HL-60 (cell line): ENCODE measurements around the gene EPHA2.
"Not testable (repeated sequence)": the region's sequence is repeated elsewhere in the genome, so short reads cannot be mapped to it uniquely, and the experiment has no call there.

Source experiments
- DNase-seq, 2 experiments: peaks; one replicate each; pipeline ENCODE4 v3.0.0-alpha.2; 2010 to 2020; ENCODE audit warnings: low read depth in 1 of 2, low spot score in 1 of 2
- H3K27ac ChIP-seq: fragments of 250-450 bp; sonication (Bioruptor Pico); replicated peaks from 2 replicates; pipeline ENCODE4 v1.5.1; 2020; ENCODE audit warnings: mild to moderate bottlenecking, moderate library complexity
- H3K27me3 ChIP-seq: fragments of 250-450 bp; sonication (Bioruptor Pico); 2 replicates; pipeline ENCODE4 v1.5.1; 2021; ENCODE audit warnings: mild to moderate bottlenecking, moderate library complexity; ENCODE audit not compliant: insufficient read depth, poor library complexity, severe bottlenecking
- H3K4me3 ChIP-seq: replicated peaks from 2 replicates; pipeline ENCODE4 v1.5.1; 2011; ENCODE audit warnings: mild to moderate bottlenecking, control low read depth, low read length; ENCODE audit not compliant: insufficient read depth
- GABPA ChIP-seq: IDR thresholded peaks from 2 replicates; pipeline ENCODE4 v1.6.1; 2012; ENCODE audit warnings: low read depth
- POLR2AphosphoS5 ChIP-seq: IDR thresholded peaks from 2 replicates; pipeline ENCODE4 v1.6.1; 2012; ENCODE audit warnings: low read depth
- SPI1 ChIP-seq: IDR thresholded peaks from 2 replicates; pipeline ENCODE4 v1.6.1; 2012; ENCODE audit warnings: low read depth, mild to moderate bottlenecking, borderline replicate concordance
- TF ChIP-seq, protein P1 (sequence below): IDR thresholded peaks from 2 replicates; pipeline ENCODE4 v1.6.1; 2012; ENCODE audit warnings: low read depth; ENCODE audit not compliant: insufficient replicate concordance
- TF ChIP-seq, protein P2 (sequence below): IDR thresholded peaks from one replicate; pipeline ENCODE4 v1.5.1; 2011; ENCODE audit warnings: low read length, control low read depth, inconsistent platforms; ENCODE audit not compliant: insufficient read depth

The EPHA2 gene

DNA sequence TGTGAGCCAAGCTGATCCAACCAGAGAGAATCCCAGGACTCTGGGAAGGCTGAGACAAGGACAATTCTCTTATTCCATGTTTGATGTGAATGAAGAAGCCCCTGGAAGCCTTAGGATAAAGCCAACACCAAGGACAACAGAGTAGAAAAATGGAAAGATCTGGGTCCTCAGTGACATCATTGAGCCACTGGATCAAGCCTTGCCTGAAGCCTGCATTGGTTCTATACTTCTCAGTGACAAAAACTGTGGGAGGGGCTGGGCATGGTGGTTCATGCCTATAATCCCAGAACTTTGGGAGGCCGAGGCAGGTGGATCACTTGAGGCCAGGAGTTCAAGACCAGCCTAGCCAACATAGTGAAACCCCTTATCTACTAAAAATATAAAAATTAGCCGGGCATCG lies 41.0 kb upstream of the EPHA2 start:
- no peak for DNase-seq
- H3K27me3 ChIP-seq = no peaks in the 10 kb centered on the region
- no peak overlapping the region for H3K27ac ChIP-seq
- H3K4me3 ChIP-seq = no peak overlapping the region
- TF ChIP-seq GABPA = no peak
- TF ChIP-seq SPI1 = no peak
- TF ChIP-seq, protein P1, sequence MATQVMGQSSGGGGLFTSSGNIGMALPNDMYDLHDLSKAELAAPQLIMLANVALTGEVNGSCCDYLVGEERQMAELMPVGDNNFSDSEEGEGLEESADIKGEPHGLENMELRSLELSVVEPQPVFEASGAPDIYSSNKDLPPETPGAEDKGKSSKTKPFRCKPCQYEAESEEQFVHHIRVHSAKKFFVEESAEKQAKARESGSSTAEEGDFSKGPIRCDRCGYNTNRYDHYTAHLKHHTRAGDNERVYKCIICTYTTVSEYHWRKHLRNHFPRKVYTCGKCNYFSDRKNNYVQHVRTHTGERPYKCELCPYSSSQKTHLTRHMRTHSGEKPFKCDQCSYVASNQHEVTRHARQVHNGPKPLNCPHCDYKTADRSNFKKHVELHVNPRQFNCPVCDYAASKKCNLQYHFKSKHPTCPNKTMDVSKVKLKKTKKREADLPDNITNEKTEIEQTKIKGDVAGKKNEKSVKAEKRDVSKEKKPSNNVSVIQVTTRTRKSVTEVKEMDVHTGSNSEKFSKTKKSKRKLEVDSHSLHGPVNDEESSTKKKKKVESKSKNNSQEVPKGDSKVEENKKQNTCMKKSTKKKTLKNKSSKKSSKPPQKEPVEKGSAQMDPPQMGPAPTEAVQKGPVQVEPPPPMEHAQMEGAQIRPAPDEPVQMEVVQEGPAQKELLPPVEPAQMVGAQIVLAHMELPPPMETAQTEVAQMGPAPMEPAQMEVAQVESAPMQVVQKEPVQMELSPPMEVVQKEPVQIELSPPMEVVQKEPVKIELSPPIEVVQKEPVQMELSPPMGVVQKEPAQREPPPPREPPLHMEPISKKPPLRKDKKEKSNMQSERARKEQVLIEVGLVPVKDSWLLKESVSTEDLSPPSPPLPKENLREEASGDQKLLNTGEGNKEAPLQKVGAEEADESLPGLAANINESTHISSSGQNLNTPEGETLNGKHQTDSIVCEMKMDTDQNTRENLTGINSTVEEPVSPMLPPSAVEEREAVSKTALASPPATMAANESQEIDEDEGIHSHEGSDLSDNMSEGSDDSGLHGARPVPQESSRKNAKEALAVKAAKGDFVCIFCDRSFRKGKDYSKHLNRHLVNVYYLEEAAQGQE = no peak
- TF ChIP-seq, protein P2, sequence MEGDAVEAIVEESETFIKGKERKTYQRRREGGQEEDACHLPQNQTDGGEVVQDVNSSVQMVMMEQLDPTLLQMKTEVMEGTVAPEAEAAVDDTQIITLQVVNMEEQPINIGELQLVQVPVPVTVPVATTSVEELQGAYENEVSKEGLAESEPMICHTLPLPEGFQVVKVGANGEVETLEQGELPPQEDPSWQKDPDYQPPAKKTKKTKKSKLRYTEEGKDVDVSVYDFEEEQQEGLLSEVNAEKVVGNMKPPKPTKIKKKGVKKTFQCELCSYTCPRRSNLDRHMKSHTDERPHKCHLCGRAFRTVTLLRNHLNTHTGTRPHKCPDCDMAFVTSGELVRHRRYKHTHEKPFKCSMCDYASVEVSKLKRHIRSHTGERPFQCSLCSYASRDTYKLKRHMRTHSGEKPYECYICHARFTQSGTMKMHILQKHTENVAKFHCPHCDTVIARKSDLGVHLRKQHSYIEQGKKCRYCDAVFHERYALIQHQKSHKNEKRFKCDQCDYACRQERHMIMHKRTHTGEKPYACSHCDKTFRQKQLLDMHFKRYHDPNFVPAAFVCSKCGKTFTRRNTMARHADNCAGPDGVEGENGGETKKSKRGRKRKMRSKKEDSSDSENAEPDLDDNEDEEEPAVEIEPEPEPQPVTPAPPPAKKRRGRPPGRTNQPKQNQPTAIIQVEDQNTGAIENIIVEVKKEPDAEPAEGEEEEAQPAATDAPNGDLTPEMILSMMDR = no peak
- no peak for TF ChIP-seq POLR2AphosphoS5

DNA sequence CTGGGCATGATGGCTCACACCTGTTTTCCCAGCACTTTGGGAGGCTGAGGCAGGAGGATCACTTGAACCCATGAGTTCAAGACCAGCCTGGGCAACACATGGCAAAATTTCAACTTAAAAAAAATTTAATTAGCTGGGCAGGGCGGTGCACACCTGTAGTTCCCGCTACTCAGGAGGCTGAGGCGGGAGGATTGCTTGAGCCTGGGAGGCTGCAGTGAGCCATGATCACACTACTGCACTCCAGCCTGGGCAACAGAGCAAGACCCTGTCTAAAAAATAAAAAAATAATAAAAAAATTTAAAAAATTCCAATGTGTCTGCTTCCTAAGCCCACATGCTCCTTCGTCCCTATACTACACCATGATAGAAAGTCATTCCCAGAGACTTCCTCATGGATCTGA lies 40.3 kb upstream of the EPHA2 start:
- not testable (repeated sequence) for H3K27me3 ChIP-seq, DNase-seq, H3K27ac ChIP-seq, H3K4me3 ChIP-seq

DNA sequence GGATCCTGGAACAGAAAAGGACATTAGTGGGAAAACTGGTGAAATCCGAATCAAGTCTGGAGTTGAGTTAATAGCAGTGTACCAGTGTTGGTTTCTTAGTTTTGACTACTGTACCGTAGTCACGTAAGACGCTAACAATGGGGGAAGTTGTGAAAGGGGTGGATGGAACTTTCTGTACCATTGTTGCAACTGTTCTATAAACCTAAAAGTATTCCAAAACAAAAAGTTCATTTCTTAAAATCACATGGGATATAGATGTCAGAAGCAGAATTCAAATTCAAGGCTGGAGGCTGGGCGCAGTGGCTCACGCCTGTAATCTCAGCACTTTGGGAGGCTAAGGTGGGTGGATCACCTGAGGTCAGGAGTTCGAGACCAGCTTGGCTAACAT lies 39.6 kb upstream of the EPHA2 start:
- Histone ChIP-seq H3K4me3 (no peak overlapping the region), H3K27me3 (no peaks in the 10 kb centered on the region), H3K27ac (no peak overlapping the region)
- TF ChIP-seq, protein P2 = no peak
- no peak for TF ChIP-seq SPI1
- no peak for TF ChIP-seq GABPA
- TF ChIP-seq POLR2AphosphoS5 = no peak
- TF ChIP-seq, protein P1 = no peak
- DNase-seq = no peak

DNA sequence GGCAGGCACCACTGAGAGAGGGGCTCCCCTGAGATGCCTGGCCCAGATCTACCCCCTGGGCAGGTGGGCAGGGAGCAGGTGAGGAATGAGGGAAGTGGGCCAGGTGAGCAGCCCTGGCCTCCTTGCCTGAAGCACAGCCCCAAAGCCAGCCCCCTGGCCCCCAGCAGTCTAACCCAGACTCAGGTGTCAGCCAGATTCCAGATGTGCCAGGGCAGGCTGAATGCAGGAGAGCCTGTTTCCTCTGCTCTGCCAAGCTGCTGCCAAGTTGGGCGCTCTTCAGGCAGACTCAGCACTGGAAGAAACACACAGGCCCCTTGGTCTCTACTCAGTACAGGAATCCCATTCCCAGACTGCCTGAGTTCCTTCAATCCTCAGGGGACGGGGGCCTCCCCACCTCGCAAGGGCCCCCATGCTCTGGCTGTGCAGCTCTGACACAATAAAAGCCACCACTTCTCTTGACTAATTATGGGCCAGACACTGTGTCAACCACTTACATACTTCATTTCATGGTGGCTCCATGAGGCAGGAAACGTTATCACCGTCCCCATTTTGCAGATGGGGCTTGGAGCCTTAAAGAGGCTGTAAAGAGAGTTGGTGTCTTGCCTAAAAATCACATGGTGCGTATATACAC lies 36.2 kb upstream of the EPHA2 start:
- no peak overlapping the region for H3K27ac ChIP-seq
- DNase-seq = no peak
- H3K4me3 ChIP-seq = no peak overlapping the region
- TF ChIP-seq, protein P1 = no peak
- TF ChIP-seq, protein P2 = no peak
- no peak for TF ChIP-seq POLR2AphosphoS5
- TF ChIP-seq GABPA = no peak
- no peak for TF ChIP-seq SPI1
- H3K27me3 ChIP-seq = no peaks in the 10 kb centered on the region
